Left lung (tissue), 10 donors: ENCODE data around the gene CEBPA. TPM values are rescaled to one million over a fixed set of nuclear protein-coding genes. Genes with fewer than 3 reads are reported as not detected.

Experiments used
- ATAC-seq: fragments of 200-7000 bp; cut with Tn5 transposase; one replicate; pipeline ENCODE4 v1.9.1; 2020; ENCODE audit warnings: moderate library complexity
- DNase-seq, 4 donors: peaks; one replicate each; pipeline ENCODE4 v3.0.0-alpha.2; 2013 to 2020
- H3K27ac ChIP-seq, 2 donors: fragments of 200-600 bp; sonication (generic) in 1 of 2; one replicate each; pipeline versions ENCODE4 v1.5.0 to v1.8.0; 2020 to 2021
- H3K27me3 ChIP-seq, 2 donors: fragments of 200-600 bp; sonication (generic) in 1 of 2; one replicate each; pipeline versions ENCODE4 v1.5.0 to v1.8.0; 2020 to 2021
- H3K36me3 ChIP-seq, 2 donors: fragments of 200-600 bp; sonication (generic) in 1 of 2; one replicate each; pipeline versions ENCODE4 v1.5.0 to v1.8.0; 2020 to 2021
- H3K4me1 ChIP-seq, 2 donors: fragments of 200-600 bp; one replicate each; pipeline ENCODE4 v1.8.0; 2021
- H3K4me3 ChIP-seq, 2 donors: fragments of 200-600 bp; sonication (generic) in 1 of 2; one replicate each; pipeline versions ENCODE4 v1.5.0 to v1.8.0; 2020 to 2021; ENCODE audit warnings: mild to moderate bottlenecking in 1 of 2
- H3K9me3 ChIP-seq, 2 donors: fragments of 200-600 bp; sonication (generic) in 1 of 2; one replicate each; pipeline versions ENCODE4 v1.5.0 to v1.8.0; 2020 to 2021
- intact Hi-C, 2 donors: fragments of 100-400 bp; cut with DNase I; formaldehyde crosslinking; loops; one replicate each; pipeline versions ENCODE4 v1.11.2 to v1.14.2; 2022
- polyA plus RNA-seq, 6 donors: library from polyadenylated mRNA; unstranded; fragments of 120-200 nt; gene quantifications; one replicate each; pipeline ENCODE4 v1.2.1, GENCODE V29; 2013; ENCODE audit not compliant: insufficient read length in 6 of 6
- total RNA-seq, 2 donors: library from RNA; stranded (reverse); fragmentation: NEBNext Ultra II Directional; extraction: Animal tissue kit (Norgen Biotek cat#: 25700); gene quantifications; one replicate each; pipeline ENCODE4 v1.2.1, GENCODE V29; 2021
- TF ChIP-seq, protein P1 (sequence below), 2 donors: fragments of 200-600 bp; sonication (generic) in 1 of 2; IDR thresholded peaks; one replicate each; pipeline versions ENCODE4 v1.5.0 to v1.8.0; 2021; ENCODE audit warnings: antibody characterized with exemption in 2 of 2
- donor health status: DM: no; HTN: yes; CAD: no.
- donor health status: DM: no; HTN: no; CAD: no.

CEBPA gene
- total and polyA plus RNA-seq, 8 donors = 11.2 to 93.8 (median 16.5) TPM

- Histone ChIP-seq H3K27ac (peak overlapping the region; percentile 75 to 79), H3K27me3 (peaks cover 8 to 70% of the 10 kb centered on the region in 2 donors), H3K36me3 (no peaks in the 10 kb centered on the region), H3K4me1 (peaks cover 15 to 57% of the 10 kb centered on the region in 2 donors), H3K4me3 (peak overlapping the region; percentile 48 to 70), H3K9me3 (no peaks in the 10 kb centered on the region)
- TF ChIP-seq, protein P1, sequence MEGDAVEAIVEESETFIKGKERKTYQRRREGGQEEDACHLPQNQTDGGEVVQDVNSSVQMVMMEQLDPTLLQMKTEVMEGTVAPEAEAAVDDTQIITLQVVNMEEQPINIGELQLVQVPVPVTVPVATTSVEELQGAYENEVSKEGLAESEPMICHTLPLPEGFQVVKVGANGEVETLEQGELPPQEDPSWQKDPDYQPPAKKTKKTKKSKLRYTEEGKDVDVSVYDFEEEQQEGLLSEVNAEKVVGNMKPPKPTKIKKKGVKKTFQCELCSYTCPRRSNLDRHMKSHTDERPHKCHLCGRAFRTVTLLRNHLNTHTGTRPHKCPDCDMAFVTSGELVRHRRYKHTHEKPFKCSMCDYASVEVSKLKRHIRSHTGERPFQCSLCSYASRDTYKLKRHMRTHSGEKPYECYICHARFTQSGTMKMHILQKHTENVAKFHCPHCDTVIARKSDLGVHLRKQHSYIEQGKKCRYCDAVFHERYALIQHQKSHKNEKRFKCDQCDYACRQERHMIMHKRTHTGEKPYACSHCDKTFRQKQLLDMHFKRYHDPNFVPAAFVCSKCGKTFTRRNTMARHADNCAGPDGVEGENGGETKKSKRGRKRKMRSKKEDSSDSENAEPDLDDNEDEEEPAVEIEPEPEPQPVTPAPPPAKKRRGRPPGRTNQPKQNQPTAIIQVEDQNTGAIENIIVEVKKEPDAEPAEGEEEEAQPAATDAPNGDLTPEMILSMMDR (IDR thresholded peaks at IDR 0.05) = no peak
- ATAC-seq = no peak
- no peak for DNase-seq
- intact Hi-C loops = no loop called here
Measured at GRCh38 chr19:33301900-33302174, 497 bp downstream of the CEBPA start.

DNA sequence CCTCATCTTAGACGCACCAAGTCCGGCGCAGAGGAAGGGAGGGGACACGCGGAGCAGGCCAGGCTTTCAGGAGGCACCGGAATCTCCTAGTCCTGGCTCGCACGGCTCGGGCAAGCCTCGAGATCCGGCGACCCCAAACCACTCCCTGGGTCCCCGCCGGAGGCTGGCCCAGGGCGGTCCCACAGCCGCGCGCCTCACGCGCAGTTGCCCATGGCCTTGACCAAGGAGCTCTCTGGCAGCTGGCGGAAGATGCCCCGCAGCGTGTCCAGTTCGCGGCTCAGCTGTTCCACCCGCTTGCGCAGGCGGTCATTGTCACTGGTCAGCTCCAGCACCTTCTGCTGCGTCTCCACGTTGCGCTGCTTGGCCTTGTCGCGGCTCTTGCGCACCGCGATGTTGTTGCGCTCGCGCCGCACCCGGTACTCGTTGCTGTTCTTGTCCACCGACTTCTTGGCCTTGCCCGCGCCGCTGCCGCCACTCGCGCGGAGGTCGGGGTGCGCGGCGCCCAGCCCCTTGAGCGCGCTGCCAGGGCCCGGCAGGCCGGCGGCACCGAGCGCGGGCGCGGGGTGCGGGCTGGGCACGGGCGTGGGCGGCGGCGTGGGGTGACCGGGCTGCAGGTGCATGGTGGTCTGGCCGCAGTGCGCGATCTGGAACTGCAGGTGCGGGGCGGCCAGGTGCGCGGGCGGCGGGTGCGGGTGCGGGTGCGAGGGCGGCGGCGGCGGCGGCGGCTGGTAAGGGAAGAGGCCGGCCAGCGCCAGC, 1.0 kb downstream of the CEBPA start:
- intact Hi-C loops = no loop called here
- Histone ChIP-seq H3K9me3 (no peaks in the 10 kb centered on the region), H3K4me1 (peaks cover 15 to 62% of the 10 kb centered on the region in 2 donors), H3K36me3 (no peaks in the 10 kb centered on the region), H3K4me3 (peak overlapping the region; percentile 48 to 70), H3K27ac (peak overlapping the region; percentile 57 to 79), H3K27me3 (peaks cover 8 to 70% of the 10 kb centered on the region in 2 donors)
- peak in 1 of 4 donors; percentile 89 for DNase-seq
- TF ChIP-seq, protein P1 (IDR thresholded peaks at IDR 0.05) = no peak
- ATAC-seq = no peak

DNA sequence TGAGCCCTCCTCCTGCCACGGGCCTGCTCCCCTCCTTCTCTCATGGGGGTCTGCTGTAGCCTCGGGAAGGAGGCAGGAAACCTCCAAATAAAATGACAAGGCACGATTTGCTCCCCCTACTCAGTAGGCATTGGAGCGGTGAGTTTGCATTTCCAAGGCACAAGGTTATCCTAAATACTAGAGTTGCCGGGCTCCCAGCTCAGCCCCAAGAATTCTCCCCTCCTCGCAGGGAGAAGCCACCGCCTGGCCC, 1.5 kb downstream of the CEBPA start:
- DNase-seq = no peak
- no peak for ATAC-seq
- Histone ChIP-seq H3K9me3 (no peaks in the 10 kb centered on the region), H3K27me3 (peaks cover 8 to 70% of the 10 kb centered on the region in 2 donors), H3K27ac (peak overlapping the region; percentile 57 to 70), H3K36me3 (no peaks in the 10 kb centered on the region), H3K4me3 (peak overlapping the region; percentile 48 to 70), H3K4me1 (peaks cover 15 to 66% of the 10 kb centered on the region in 2 donors)
- intact Hi-C loops = no loop called here
- TF ChIP-seq, protein P1 (IDR thresholded peaks at IDR 0.05) = no peak

GRCh38 chr19:33300009-33300893, 2.1 kb downstream of the CEBPA start:
- ATAC-seq = no peak

More at GRCh38 chr19:33300009-33300893, 2.1 kb downstream of the CEBPA start:
- TF ChIP-seq, protein P1 (IDR thresholded peaks at IDR 0.05) = no peak
- DNase-seq = peak in 1 of 4 donors; percentile 40
- H3K4me1 ChIP-seq = peaks cover 15 to 72% of the 10 kb centered on the region in 2 donors
- intact Hi-C loops = no loop called here
- H3K27me3 ChIP-seq = peaks cover 8 to 70% of the 10 kb centered on the region in 2 donors
- peak overlapping the region; percentile 48 to 70 for H3K4me3 ChIP-seq
- H3K36me3 ChIP-seq = no peaks in the 10 kb centered on the region
- peak overlapping the region; percentile 57 to 70 for H3K27ac ChIP-seq
- no peaks in the 10 kb centered on the region for H3K9me3 ChIP-seq
